Adrenal gland (tissue), 12 donors: ENCODE data around the gene NEU2. TPM values are rescaled to one million over a fixed set of nuclear protein-coding genes. Genes with fewer than 3 reads are reported as not detected.
"Not testable (repeated sequence)": the region's sequence is repeated elsewhere in the genome, so short reads cannot be mapped to it uniquely, and the experiment has no call there.

ENCODE experiments used
- DNase-seq, 7 donors: peaks; one replicate each; pipeline ENCODE4 v3.0.0-alpha.2; 2019 to 2020
- H3K27ac ChIP-seq, 5 donors: fragments of 200-600 bp; sonication (generic) in 4 of 5; 1 replicate in 3 of 5; 2 replicates in 2 of 5; pipeline versions ENCODE4 v1.5.1 to v1.8.0; 2016 to 2020; ENCODE audit warnings: mild to moderate bottlenecking in 1 of 5
- H3K27me3 ChIP-seq: fragments of 200-600 bp; 2 replicates; pipeline ENCODE4 v1.8.0; 2021
- H3K36me3 ChIP-seq, 2 donors: fragments of 200-600 bp; replicated peaks in 1 of 2; 1 replicate in 1 of 2; 2 replicates in 1 of 2; pipeline versions ENCODE4 v1.5.1 to v1.8.0; 2018 to 2022
- H3K4me1 ChIP-seq, 2 donors: fragments of 200-600 bp; replicated peaks in 1 of 2; 1 replicate in 1 of 2; 2 replicates in 1 of 2; pipeline versions ENCODE4 v1.5.1 to v1.8.0; 2018 to 2021
- H3K4me3 ChIP-seq, 4 donors: fragments of 200-600 bp; sonication (generic) in 3 of 4; one replicate each; pipeline ENCODE4 v1.5.1; 2016 to 2018
- H3K9me3 ChIP-seq, 3 donors: fragments of 200-600 bp; sonication (generic) in 1 of 3; replicated peaks in 1 of 3; 1 replicate in 2 of 3; 2 replicates in 1 of 3; pipeline versions ENCODE4 v1.5.1 to v1.8.0; 2016 to 2021
- POLR2A ChIP-seq, 2 donors: fragments of 450-650 bp; IDR thresholded peaks; one replicate each; pipeline ENCODE4 v1.6.1; 2017; ENCODE audit warnings: antibody characterized with exemption in 2 of 2, mild to moderate bottlenecking in 2 of 2, moderate library complexity in 1 of 2
- WGBS, 4 donors: extraction: QIAGEN DNeasy Blood & Tissue Kit in 2 of 4; methylation state at CpG; one replicate each; pipeline versions ENCODE4 v1.1.5 to v1.1.7; 2013 to 2017; 5-methylcytosine and 5-hydroxymethylcytosine counted together
- intact Hi-C, 2 donors: fragments of 100-400 bp; cut with DNase I; formaldehyde crosslinking; loops; one replicate each; pipeline versions ENCODE4 v1.14.1 to v1.15.0; 2022 to 2023
- polyA plus RNA-seq, 3 donors: library from polyadenylated mRNA; stranded (reverse); fragments of 200-250 nt in 2 of 3; fragments of 350-450 nt in 1 of 3; fragmentation: Illumina TruSeq in 1 of 3; extraction: RNeasy Lipid Tissue Mini Kit (QIAGEN cat#74804) in 1 of 3; gene quantifications; one replicate each; pipeline ENCODE4 v1.2.3, GENCODE V29; 2013 to 2014
- total RNA-seq, 9 donors: library from RNA; depleted of rRNA in 4 of 9; stranded (reverse); fragments of >200 nt in 4 of 9; fragments of 120-200 nt in 1 of 9; fragmentation: NEBNext Ultra II Directional in 1 of 9; extraction: Animal tissue kit (Norgen Biotek cat#: 25700) in 1 of 9; gene quantifications; one replicate each; pipeline versions ENCODE4 v1.1.0 to v1.2.4, GENCODE V29; 2013 to 2023
- TF ChIP-seq, protein P1 (sequence below), 6 experiments: fragments of 450-650 bp in 4 of 6; fragments of 200-600 bp in 2 of 6; sonication (generic) in 1 of 6; IDR thresholded peaks; 1 replicate in 5 of 6; 2 replicates in 1 of 6; pipeline versions ENCODE4 v1.5.1 to v1.8.0; 2016 to 2021; ENCODE audit warnings: antibody characterized with exemption in 6 of 6, mild to moderate bottlenecking in 2 of 6, moderate library complexity in 1 of 6
- donor health status: healthy with polysubstance abuse.
- donor health status: Bipolar disorder and iron deficiency.
- donor health status: DM: yes; HTN: yes; CAD: no.
- donor health status: DM: no; HTN: no; CAD: no.
- donor health status: DM: no; HTN: no; CAD: no.
- donor health status: DM: yes; HTN: yes; CAD: no.

Gene NEU2
- total and polyA plus RNA-seq, 12 donors = not detected

DNA sequence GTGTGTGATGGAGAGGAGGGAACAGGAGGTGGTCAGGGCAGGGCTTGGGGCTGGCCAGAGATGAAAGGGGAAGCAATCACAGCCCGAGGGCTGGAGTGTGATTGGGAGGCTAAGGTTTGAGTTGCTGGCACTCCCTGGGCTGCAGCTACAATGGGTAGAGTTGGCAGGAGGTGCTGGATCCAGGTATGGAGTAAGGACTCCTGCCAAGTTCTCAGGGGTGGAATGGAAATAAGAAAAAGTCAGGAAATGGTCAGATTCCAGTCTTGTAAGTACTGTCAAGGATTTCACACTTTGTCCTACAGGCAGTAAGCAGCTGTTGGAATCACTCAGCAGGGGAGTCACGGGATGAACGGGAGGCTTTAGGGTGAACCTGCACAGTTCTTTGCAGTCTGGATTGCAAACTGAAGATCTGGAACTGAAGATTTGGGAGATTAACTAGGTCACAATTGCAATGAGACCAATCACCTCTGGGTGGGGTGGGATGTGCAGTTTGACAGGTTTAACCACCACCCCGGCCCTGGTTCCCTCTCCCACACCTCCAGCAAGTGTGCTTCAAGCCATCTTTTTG lies 16.8 kb downstream of the NEU2 start:
- Histone ChIP-seq H3K36me3 (no peaks in the 10 kb centered on the region), H3K4me1 (no peaks in the 10 kb centered on the region), H3K4me3 (no peak overlapping the region), H3K27ac (no peak overlapping the region), H3K9me3 (no peaks in the 10 kb centered on the region), H3K27me3 (no peaks in the 10 kb centered on the region)
- DNase-seq = no peak
- WGBS, 4 donors = 47 to 61% (median 59%) methylated on average over 4 of the region's 4 CpGs
- intact Hi-C loops = no loop called here
- TF ChIP-seq, protein P1, sequence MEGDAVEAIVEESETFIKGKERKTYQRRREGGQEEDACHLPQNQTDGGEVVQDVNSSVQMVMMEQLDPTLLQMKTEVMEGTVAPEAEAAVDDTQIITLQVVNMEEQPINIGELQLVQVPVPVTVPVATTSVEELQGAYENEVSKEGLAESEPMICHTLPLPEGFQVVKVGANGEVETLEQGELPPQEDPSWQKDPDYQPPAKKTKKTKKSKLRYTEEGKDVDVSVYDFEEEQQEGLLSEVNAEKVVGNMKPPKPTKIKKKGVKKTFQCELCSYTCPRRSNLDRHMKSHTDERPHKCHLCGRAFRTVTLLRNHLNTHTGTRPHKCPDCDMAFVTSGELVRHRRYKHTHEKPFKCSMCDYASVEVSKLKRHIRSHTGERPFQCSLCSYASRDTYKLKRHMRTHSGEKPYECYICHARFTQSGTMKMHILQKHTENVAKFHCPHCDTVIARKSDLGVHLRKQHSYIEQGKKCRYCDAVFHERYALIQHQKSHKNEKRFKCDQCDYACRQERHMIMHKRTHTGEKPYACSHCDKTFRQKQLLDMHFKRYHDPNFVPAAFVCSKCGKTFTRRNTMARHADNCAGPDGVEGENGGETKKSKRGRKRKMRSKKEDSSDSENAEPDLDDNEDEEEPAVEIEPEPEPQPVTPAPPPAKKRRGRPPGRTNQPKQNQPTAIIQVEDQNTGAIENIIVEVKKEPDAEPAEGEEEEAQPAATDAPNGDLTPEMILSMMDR (IDR thresholded peaks at IDR 0.05) = no peak
- TF ChIP-seq POLR2A (IDR thresholded peaks at IDR 0.05) = no peak

- no peaks in the 10 kb centered on the region for H3K27me3 ChIP-seq
- peak overlapping the region in 1 of 5 donors; percentile 13 for H3K27ac ChIP-seq
- WGBS, 4 donors = 38 to 57% (median 45%) methylated on average over 12 to 24 of the region's 24 CpGs
- no peak overlapping the region for H3K4me3 ChIP-seq
- no peaks in the 10 kb centered on the region for H3K36me3 ChIP-seq
- intact Hi-C loops = loop anchor here in 1 of 2 donors (5.0 kb wide), 1 partner anchor 199 kb away; no protein-coding TSS in a partner anchor
- TF ChIP-seq, protein P1 (IDR thresholded peaks at IDR 0.05) = no peak
- TF ChIP-seq POLR2A (IDR thresholded peaks at IDR 0.05) = no peak
- peak; percentile 51 to 80 (median 64) for DNase-seq
- no peaks in the 10 kb centered on the region for H3K4me1 ChIP-seq
- H3K9me3 ChIP-seq = no peaks in the 10 kb centered on the region
These were observed 19.0 kb downstream of the NEU2 start for GRCh38 chr2:233051241-233052149.

DNA sequence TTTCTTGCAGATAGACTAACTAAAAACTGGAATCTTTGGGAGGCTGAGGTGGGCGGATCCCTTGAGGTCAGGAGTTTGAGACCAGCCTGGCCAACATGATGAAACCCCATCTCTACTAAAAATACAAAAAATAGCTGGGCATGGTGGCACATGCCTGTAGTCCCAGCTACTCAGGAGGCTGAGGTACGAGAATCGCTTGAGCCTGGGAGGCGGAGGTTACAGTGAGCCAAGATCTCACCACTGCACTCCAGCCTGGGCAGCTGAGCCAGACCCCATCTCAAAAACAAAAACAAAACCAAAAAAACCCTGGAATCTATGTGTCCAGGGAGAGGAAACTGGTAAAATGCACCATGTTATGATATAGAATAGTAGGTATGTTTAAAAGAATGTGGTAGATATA lies 20.0 kb downstream of the NEU2 start:
- H3K27me3 ChIP-seq, H3K27ac ChIP-seq, DNase-seq, H3K4me3 ChIP-seq, H3K9me3 ChIP-seq, H3K36me3 ChIP-seq, H3K4me1 ChIP-seq: not testable (repeated sequence)
- 88 to 99% (median 94%) methylated on average over 4 of the region's 4 CpGs for WGBS, 4 donors
- intact Hi-C loops = loop anchor here in 1 of 2 donors (5.0 kb wide), 1 partner anchor 200 kb away; no protein-coding TSS in a partner anchor

GRCh38 chr2:233053928-233054784 lies 21.7 kb downstream of the NEU2 start:
- WGBS, 4 donors = 18 to 31% (median 24%) methylated on average over 11 to 22 of the region's 22 CpGs
- peak; percentile 50 to 77 (median 72) for DNase-seq
- H3K9me3 ChIP-seq = no peaks in the 10 kb centered on the region
- intact Hi-C loops = loop anchor here in 1 of 2 donors (5.0 kb wide), 1 partner anchor 202 kb away; no protein-coding TSS in a partner anchor
- no peaks in the 10 kb centered on the region for H3K27me3 ChIP-seq
- H3K4me1 ChIP-seq = no peaks in the 10 kb centered on the region
- no peak overlapping the region for H3K27ac ChIP-seq
- TF ChIP-seq POLR2A (IDR thresholded peaks at IDR 0.05) = no peak
- TF ChIP-seq, protein P1 (IDR thresholded peaks at IDR 0.05) = peak; percentile 69 to 94 (median 84)
- H3K36me3 ChIP-seq = no peaks in the 10 kb centered on the region
- no peak overlapping the region for H3K4me3 ChIP-seq
